ENCODE results near the gene IFNLR1.
"Not testable (repeated sequence)": the region's sequence is repeated elsewhere in the genome, so short reads cannot be mapped to it uniquely, and the experiment has no call there.

The IFNLR1 gene

DNA sequence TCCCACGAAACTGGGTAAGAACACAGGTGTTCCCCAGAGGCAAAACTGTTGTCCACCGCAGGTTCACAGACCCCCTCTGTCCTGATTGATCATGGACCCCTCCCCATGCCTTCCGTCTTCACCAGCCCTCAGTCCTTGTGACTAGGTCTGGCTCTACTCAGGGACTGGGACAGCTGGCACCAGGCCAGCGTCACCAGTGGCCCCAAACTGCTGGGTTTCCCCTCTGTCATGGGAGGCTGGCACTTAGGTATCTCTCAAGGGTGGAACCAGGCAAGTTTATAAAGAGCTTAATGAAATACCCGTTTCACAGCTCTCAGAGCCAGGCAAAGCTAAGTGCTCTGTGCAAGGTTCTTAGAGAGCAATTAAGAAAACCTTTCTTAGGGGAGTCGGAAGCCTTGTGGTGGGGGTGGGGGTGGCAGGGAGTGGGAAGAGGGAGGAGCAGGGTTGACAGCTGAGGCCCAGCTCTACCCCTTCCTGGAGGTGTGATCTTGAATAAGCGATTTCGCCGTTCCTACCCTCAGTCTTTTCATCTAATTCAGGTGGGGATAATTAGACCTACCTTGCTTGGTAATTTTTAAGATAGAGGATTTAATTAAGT is 35.0 kb upstream of the IFNLR1 start:
- Histone ChIP-seq H3K27me3 (replicated peaks; ENCODE audit: control insufficient read depth, insufficient read depth, low read length, poor library complexity, severe bottlenecking) (peaks cover 4% of the 10 kb centered on the region), H3K4me3 (ENCODE audit: insufficient read depth, low read depth, low read length, poor library complexity, severe bottlenecking) (no peak overlapping the region), H3K27ac (ENCODE audit: insufficient read depth, low read length, poor library complexity, severe bottlenecking) (no peak overlapping the region), H3K36me3 (ENCODE audit: control insufficient read depth, insufficient read depth, low read length) (no peaks in the 10 kb centered on the region), H3K4me1 (ENCODE audit: control insufficient read depth, insufficient read depth, low read length, poor library complexity, severe bottlenecking) (no peaks in the 10 kb centered on the region), H3K9me3 (ENCODE audit: control insufficient read depth, low read length) (no peaks in the 10 kb centered on the region)
- DNase-seq, result no peak

DNA sequence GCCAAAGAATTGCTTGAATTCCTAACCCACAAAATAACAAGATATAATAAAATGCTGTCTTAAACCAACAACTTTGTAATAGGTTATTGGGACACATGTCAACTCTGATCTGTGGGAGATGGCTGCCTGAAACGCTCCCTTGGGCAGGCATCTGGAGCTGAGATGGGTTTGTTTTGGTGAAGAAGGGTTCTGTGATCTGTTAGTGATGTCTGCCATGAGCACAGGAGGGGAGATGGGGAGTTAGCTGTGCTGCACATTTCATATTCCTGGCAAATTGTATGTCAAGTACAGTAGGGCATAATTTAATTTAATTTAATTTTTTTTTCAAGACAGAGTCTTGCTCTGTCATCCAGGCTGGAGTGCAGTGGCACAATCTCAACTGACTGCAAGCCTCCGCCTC is 34.2 kb upstream of the IFNLR1 start:
- H3K27ac ChIP-seq (ENCODE audit: insufficient read depth, low read length, poor library complexity, severe bottlenecking), result no peak overlapping the region
- no peak for DNase-seq
- no peak overlapping the region for H3K4me3 ChIP-seq (ENCODE audit: insufficient read depth, low read depth, low read length, poor library complexity, severe bottlenecking)
- H3K4me1 ChIP-seq (ENCODE audit: control insufficient read depth, insufficient read depth, low read length, poor library complexity, severe bottlenecking), result no peaks in the 10 kb centered on the region
- H3K27me3 ChIP-seq (replicated peaks; ENCODE audit: control insufficient read depth, insufficient read depth, low read length, poor library complexity, severe bottlenecking), result peaks cover 4% of the 10 kb centered on the region
- H3K9me3 ChIP-seq (ENCODE audit: control insufficient read depth, low read length), result no peaks in the 10 kb centered on the region
- H3K36me3 ChIP-seq (ENCODE audit: control insufficient read depth, insufficient read depth, low read length), result no peaks in the 10 kb centered on the region

DNA sequence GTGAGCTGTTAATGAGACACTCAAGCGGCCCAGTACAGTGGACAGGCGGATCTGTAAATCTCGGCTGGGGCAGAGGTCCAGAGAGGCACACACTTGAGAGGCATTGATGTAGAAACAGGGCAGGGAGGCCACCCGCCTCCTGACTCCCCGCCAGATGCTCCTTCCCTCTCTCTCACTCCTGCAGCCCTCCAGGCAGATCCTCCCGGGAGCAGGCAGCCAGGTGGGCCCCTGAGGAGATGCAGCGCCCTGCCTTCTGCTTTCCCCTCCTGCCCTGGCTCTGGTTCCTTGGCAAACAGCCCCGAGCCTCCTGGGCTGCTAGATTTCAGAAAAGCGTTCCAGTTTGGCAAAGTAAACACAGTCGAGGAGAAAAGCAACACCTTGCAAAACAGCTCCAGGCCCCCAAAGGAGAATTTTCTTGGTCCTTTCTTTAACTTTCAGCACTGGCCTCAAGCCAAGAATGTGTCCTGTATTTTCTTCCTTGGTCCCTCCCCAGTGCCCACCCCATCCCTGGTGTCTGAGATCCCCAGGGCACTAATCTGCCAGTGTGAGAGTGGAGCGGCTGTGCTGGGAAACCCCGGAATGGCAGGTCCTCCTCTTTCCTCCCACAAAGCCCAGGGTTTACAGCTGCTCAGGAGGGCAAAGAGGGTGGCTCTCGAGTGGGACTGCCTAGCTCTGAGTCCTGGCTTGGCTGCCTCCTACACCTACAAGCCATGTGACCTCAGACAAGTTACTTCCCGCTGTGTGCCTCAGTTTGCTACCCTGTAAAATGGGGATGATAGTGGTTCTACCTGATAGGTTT is 29.4 kb upstream of the IFNLR1 start:
- Histone ChIP-seq H3K27ac (ENCODE audit: insufficient read depth, low read length, poor library complexity, severe bottlenecking) (no peak overlapping the region), H3K4me3 (ENCODE audit: insufficient read depth, low read depth, low read length, poor library complexity, severe bottlenecking) (no peak overlapping the region), H3K4me1 (ENCODE audit: control insufficient read depth, insufficient read depth, low read length, poor library complexity, severe bottlenecking) (no peaks in the 10 kb centered on the region), H3K9me3 (ENCODE audit: control insufficient read depth, low read length) (no peaks in the 10 kb centered on the region), H3K27me3 (replicated peaks; ENCODE audit: control insufficient read depth, insufficient read depth, low read length, poor library complexity, severe bottlenecking) (peaks cover 4% of the 10 kb centered on the region), H3K36me3 (ENCODE audit: control insufficient read depth, insufficient read depth, low read length) (no peaks in the 10 kb centered on the region)
- no peak for DNase-seq

DNA sequence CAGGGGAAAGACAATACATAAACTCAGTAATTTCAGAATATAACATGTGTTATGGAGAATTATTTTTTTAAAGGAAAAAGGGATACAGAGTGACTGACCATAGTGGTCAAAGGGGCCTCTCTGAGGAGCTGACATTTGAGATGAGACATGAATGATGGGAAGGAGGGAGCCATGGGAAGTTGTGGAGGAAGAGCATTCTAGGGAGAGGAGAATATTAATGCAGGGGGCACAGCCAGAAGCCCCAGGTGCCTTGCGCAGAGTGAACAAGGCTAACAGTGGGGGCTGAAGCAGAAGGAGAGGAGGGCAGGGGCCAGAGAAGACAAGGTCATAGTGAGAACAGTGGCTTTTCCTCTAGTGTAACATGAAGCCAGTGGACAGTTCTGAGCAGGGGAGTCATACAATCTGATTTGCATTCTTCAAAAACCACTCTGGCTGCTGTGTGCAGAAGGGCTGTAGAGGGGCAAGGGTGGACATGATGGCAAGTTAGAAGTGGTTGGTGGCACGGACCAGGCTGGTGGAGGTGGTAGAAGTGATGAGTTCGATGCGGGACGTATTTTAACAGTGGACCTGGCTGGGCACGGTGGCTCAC is 28.2 kb upstream of the IFNLR1 start:
- peaks cover 4% of the 10 kb centered on the region for H3K27me3 ChIP-seq (replicated peaks; ENCODE audit: control insufficient read depth, insufficient read depth, low read length, poor library complexity, severe bottlenecking)
- no peaks in the 10 kb centered on the region for H3K36me3 ChIP-seq (ENCODE audit: control insufficient read depth, insufficient read depth, low read length)
- H3K4me1 ChIP-seq (ENCODE audit: control insufficient read depth, insufficient read depth, low read length, poor library complexity, severe bottlenecking), result no peaks in the 10 kb centered on the region
- no peak overlapping the region for H3K27ac ChIP-seq (ENCODE audit: insufficient read depth, low read length, poor library complexity, severe bottlenecking)
- H3K4me3 ChIP-seq (ENCODE audit: insufficient read depth, low read depth, low read length, poor library complexity, severe bottlenecking), result no peak overlapping the region
- no peak for DNase-seq
- no peaks in the 10 kb centered on the region for H3K9me3 ChIP-seq (ENCODE audit: control insufficient read depth, low read length)

DNA sequence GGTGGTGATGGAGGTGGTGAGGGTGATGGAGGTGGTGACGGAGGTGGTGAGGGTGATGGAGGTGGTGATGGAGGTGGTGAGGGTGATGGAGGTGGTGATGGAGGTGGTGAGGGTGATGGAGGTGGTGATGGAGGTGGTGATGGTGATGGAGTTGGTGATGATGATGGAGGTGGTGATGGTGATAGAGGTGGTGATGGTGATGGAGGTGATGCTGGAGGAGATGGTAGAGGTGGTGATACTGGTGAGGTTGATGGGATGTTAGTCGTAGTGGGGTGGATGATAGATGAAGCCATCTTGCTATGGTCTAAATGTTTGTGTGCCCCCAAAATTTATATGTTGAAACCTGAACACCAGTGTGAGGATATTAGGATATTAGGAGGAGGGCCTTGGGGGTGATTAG is 25.3 kb upstream of the IFNLR1 start:
- Histone ChIP-seq H3K36me3 (ENCODE audit: control insufficient read depth, insufficient read depth, low read length) (no peaks in the 10 kb centered on the region), H3K4me1 (ENCODE audit: control insufficient read depth, insufficient read depth, low read length, poor library complexity, severe bottlenecking) (no peaks in the 10 kb centered on the region), H3K4me3 (ENCODE audit: insufficient read depth, low read depth, low read length, poor library complexity, severe bottlenecking) (no peak overlapping the region), H3K9me3 (ENCODE audit: control insufficient read depth, low read length) (no peaks in the 10 kb centered on the region), H3K27ac (ENCODE audit: insufficient read depth, low read length, poor library complexity, severe bottlenecking) (no peak overlapping the region), H3K27me3 (replicated peaks; ENCODE audit: control insufficient read depth, insufficient read depth, low read length, poor library complexity, severe bottlenecking) (peaks cover under 1% of the 10 kb centered on the region)
- no peak for DNase-seq

DNA sequence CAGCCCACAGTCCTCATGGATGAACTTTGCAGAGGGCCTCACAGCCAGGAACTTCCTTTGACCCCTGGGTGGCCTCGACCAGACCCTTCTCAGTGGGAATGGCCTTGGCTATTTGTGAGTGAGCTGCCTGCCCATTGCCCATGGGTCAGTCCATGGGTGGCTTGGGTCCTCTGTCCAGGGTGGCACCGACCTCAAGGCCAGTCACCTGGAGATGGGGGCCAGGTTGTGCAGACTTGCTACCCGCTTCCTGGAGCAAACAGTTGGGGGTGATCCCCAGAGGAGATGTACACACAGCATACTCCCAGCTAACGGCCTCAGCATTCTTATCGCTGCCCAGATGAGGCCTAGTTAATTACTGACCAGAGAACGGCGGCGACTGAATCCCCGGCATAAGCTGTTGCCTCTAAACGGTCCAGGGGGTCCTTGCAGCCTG is 23.1 kb upstream of the IFNLR1 start:
- H3K36me3 ChIP-seq (ENCODE audit: control insufficient read depth, insufficient read depth, low read length), result no peaks in the 10 kb centered on the region
- H3K4me1 ChIP-seq (ENCODE audit: control insufficient read depth, insufficient read depth, low read length, poor library complexity, severe bottlenecking), result no peaks in the 10 kb centered on the region
- no peak for DNase-seq
- H3K27me3 ChIP-seq (replicated peaks; ENCODE audit: control insufficient read depth, insufficient read depth, low read length, poor library complexity, severe bottlenecking), result no peaks in the 10 kb centered on the region
- no peak overlapping the region for H3K27ac ChIP-seq (ENCODE audit: insufficient read depth, low read length, poor library complexity, severe bottlenecking)
- no peak overlapping the region for H3K4me3 ChIP-seq (ENCODE audit: insufficient read depth, low read depth, low read length, poor library complexity, severe bottlenecking)
- H3K9me3 ChIP-seq (ENCODE audit: control insufficient read depth, low read length), result no peaks in the 10 kb centered on the region

DNA sequence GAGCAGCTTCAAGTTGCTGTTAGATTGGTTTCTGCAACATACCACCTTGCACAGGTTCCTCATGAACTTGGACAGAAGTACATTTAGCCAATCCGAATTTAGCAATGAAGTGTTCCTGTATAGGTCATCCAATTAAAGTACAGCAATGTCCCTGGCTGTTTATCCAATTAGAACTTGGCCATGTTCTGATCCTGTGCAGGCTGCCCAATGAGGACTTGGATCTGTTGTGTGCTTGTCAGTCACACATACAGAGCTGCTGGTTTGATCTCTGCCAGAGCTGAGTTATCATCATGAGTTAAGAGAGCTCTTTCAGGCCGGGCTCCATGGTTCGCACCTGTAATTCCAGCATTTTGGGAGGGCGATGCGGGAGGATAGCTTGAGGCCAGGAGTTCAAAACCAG is 22.0 kb upstream of the IFNLR1 start:
- Histone ChIP-seq H3K9me3 (ENCODE audit: control insufficient read depth, low read length) (no peaks in the 10 kb centered on the region), H3K4me1 (ENCODE audit: control insufficient read depth, insufficient read depth, low read length, poor library complexity, severe bottlenecking) (no peaks in the 10 kb centered on the region), H3K36me3 (ENCODE audit: control insufficient read depth, insufficient read depth, low read length) (no peaks in the 10 kb centered on the region), H3K27me3 (replicated peaks; ENCODE audit: control insufficient read depth, insufficient read depth, low read length, poor library complexity, severe bottlenecking) (no peaks in the 10 kb centered on the region), H3K4me3 (ENCODE audit: insufficient read depth, low read depth, low read length, poor library complexity, severe bottlenecking) (no peak overlapping the region), H3K27ac (ENCODE audit: insufficient read depth, low read length, poor library complexity, severe bottlenecking) (no peak overlapping the region)
- DNase-seq, result no peak

DNA sequence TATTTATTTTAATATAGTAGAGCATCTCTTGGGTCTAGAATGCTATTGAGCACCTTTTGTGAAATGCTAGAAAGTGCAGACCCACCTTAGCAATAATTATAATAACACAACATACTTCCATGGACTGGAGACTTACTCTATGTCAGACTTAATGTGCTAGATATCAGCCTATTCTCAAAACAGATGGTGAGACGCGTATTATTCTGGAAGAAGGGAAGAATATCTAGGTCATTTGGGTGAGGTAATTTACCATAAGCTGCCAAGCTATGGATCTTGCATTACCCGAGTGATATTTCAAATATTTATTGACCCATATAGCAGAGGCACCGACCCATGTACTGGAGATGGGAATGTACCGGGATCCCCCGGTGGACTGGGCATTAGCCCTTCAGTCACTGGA is 20.6 kb upstream of the IFNLR1 start:
- no peaks in the 10 kb centered on the region for H3K9me3 ChIP-seq (ENCODE audit: control insufficient read depth, low read length)
- H3K4me3 ChIP-seq (ENCODE audit: insufficient read depth, low read depth, low read length, poor library complexity, severe bottlenecking), result no peak overlapping the region
- H3K27me3 ChIP-seq (replicated peaks; ENCODE audit: control insufficient read depth, insufficient read depth, low read length, poor library complexity, severe bottlenecking), result no peaks in the 10 kb centered on the region
- H3K4me1 ChIP-seq (ENCODE audit: control insufficient read depth, insufficient read depth, low read length, poor library complexity, severe bottlenecking), result no peaks in the 10 kb centered on the region
- H3K27ac ChIP-seq (ENCODE audit: insufficient read depth, low read length, poor library complexity, severe bottlenecking), result no peak overlapping the region
- no peaks in the 10 kb centered on the region for H3K36me3 ChIP-seq (ENCODE audit: control insufficient read depth, insufficient read depth, low read length)
- DNase-seq, result no peak

DNA sequence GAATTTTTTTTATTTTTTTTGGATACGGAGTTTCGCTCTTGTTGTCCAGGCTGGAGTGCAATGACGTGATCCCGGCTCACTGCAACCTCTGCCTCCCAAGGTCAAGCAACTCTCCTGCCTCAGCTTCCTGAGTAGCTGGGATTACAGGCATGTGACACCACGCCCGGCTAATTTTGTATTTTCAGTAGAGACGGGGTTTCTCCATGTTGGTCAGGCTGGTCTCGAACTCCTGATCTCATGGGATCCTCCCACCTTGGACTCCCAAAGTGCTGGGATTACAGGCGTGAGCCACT is 20.3 kb upstream of the IFNLR1 start:
- not testable (repeated sequence) for DNase-seq; H3K4me3 ChIP-seq (ENCODE audit: insufficient read depth, low read depth, low read length, poor library complexity, severe bottlenecking); H3K9me3 ChIP-seq (ENCODE audit: control insufficient read depth, low read length); H3K27me3 ChIP-seq (replicated peaks; ENCODE audit: control insufficient read depth, insufficient read depth, low read length, poor library complexity, severe bottlenecking); H3K27ac ChIP-seq (ENCODE audit: insufficient read depth, low read length, poor library complexity, severe bottlenecking); H3K36me3 ChIP-seq (ENCODE audit: control insufficient read depth, insufficient read depth, low read length); H3K4me1 ChIP-seq (ENCODE audit: control insufficient read depth, insufficient read depth, low read length, poor library complexity, severe bottlenecking)

DNA sequence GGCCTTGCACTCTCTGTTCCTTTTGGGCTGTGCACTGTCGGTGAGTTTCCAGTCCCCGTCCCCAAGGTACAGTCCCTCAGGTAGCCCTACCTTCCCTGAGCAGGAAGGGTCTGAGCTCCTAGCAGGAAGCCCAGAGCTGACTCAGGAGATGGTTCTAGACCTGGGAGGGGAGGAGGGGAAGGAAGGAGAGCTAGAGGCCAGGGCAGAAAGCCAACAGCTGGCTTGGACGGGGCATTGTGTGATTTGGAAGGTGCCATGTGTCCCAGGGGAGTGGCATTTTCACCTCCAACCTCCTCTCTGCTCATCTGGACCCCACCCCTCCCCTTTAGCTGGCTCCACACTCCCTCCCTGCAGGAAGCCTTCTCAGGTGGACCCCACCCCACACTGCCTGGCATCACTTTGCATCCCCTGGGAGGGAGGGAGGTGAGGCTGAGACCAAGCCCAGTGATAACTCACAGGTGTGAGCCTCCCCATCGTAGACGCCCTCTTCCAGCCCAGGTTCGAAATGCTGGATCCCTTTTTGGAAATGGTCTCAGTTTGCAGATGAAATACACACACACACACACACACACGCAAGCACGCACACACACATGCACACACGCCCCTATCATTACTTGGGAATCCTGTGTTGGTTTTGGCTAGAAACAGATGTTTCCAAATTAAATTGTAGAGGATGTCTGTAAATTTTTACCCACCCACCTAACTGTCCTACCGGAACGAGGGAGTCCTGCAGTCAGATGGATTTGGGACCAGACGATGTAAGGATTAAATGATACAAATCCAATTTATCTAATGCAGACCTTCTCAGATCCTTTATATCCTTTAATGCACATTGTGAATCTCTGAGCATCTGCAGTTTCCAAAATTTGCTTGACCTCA is 19.7 kb upstream of the IFNLR1 start:
- H3K36me3 ChIP-seq (ENCODE audit: control insufficient read depth, insufficient read depth, low read length), result no peaks in the 10 kb centered on the region

More for the DNA sequence above, 19.7 kb upstream of the IFNLR1 start:
- Histone ChIP-seq H3K4me3 (ENCODE audit: insufficient read depth, low read depth, low read length, poor library complexity, severe bottlenecking) (no peak overlapping the region), H3K9me3 (ENCODE audit: control insufficient read depth, low read length) (no peaks in the 10 kb centered on the region), H3K27me3 (replicated peaks; ENCODE audit: control insufficient read depth, insufficient read depth, low read length, poor library complexity, severe bottlenecking) (no peaks in the 10 kb centered on the region), H3K27ac (ENCODE audit: insufficient read depth, low read length, poor library complexity, severe bottlenecking) (no peak overlapping the region), H3K4me1 (ENCODE audit: control insufficient read depth, insufficient read depth, low read length, poor library complexity, severe bottlenecking) (no peaks in the 10 kb centered on the region)
- no peak for DNase-seq
